IgD-negative memory B cell (primary cell): ENCODE data around the gene FLAD1. TPM values are rescaled to one million over a fixed set of nuclear protein-coding genes. Genes with fewer than 3 reads are reported as not detected.

Source experiments
- H3K27ac Mint-ChIP-seq, 3 donors: one replicate each; pipeline ENCODE4 v1.8.0; 2020 to 2022; ENCODE audit warnings: mild to moderate bottlenecking in 3 of 3, mixed read lengths in 3 of 3, moderate library complexity in 1 of 3
- H3K27me3 Mint-ChIP-seq: one replicate; pipeline ENCODE4 v1.8.0; 2021; ENCODE audit warnings: mixed read lengths
- H3K36me3 Mint-ChIP-seq: one replicate; pipeline ENCODE4 v1.8.0; 2020; ENCODE audit warnings: mild to moderate bottlenecking, mixed read lengths
- H3K4me1 Mint-ChIP-seq, 3 donors: one replicate each; pipeline ENCODE4 v1.8.0; 2020 to 2022; ENCODE audit warnings: mixed read lengths in 3 of 3, mild to moderate bottlenecking in 1 of 3
- H3K4me3 Mint-ChIP-seq, 4 donors: one replicate each; pipeline ENCODE4 v1.8.0; 2020 to 2022; ENCODE audit warnings: mild to moderate bottlenecking in 4 of 4, mixed read lengths in 4 of 4, moderate library complexity in 3 of 4
- H3K9me3 Mint-ChIP-seq, 3 donors: one replicate each; pipeline ENCODE4 v1.8.0; 2020 to 2021; ENCODE audit warnings: mixed read lengths in 3 of 3, mild to moderate bottlenecking in 1 of 3
- polyA plus RNA-seq: library from polyadenylated mRNA; unstranded; fragments of 300-500 nt; fragmentation: Illumina TruSeq; gene quantifications from one replicate; pipeline ENCODE4 v1.2.3, GENCODE V29; 2021

The FLAD1 gene
- polyA plus RNA-seq, 1 donor from 2014 or later: 57.6 TPM

GRCh38 chr1:154998201-154998780, 15.1 kb downstream of the FLAD1 start:
- Mint-ChIP-seq H3K27me3 (no peaks in the 10 kb centered on the region), H3K4me3 (peak overlapping the region in 3 of 4 donors; percentile 78 to 97 (median 95)), H3K27ac (peak overlapping the region in 2 of 3 donors; percentile 91 to 92), H3K36me3 (no peaks in the 10 kb centered on the region), H3K4me1 (peaks cover 7 to 25% (median 17%) of the 10 kb centered on the region in 3 donors), H3K9me3 (no peaks in the 10 kb centered on the region)

GRCh38 chr1:154998818-154999570, 15.8 kb downstream of the FLAD1 start:
- peaks cover 7 to 25% (median 17%) of the 10 kb centered on the region in 3 donors for H3K4me1 Mint-ChIP-seq
- peak overlapping the region; percentile 83 to 97 (median 94) for H3K4me3 Mint-ChIP-seq
- peak overlapping the region in 2 of 3 donors; percentile 91 to 92 for H3K27ac Mint-ChIP-seq
- H3K9me3 Mint-ChIP-seq: no peaks in the 10 kb centered on the region
- H3K36me3 Mint-ChIP-seq: no peaks in the 10 kb centered on the region
- no peaks in the 10 kb centered on the region for H3K27me3 Mint-ChIP-seq

- no peaks in the 10 kb centered on the region for H3K27me3 Mint-ChIP-seq
- H3K4me1 Mint-ChIP-seq: peaks cover 12 to 25% (median 21%) of the 10 kb centered on the region in 3 donors
- peak overlapping the region in 2 of 3 donors; percentile 92 to 95 for H3K27ac Mint-ChIP-seq
- peaks cover 2% of the 10 kb centered on the region for H3K36me3 Mint-ChIP-seq
- peak overlapping the region; percentile 88 to 97 (median 96) for H3K4me3 Mint-ChIP-seq
- no peaks in the 10 kb centered on the region for H3K9me3 Mint-ChIP-seq
Observed at GRCh38 chr1:154999571-155000410, 16.6 kb downstream of the FLAD1 start.

- H3K9me3 Mint-ChIP-seq: no peaks in the 10 kb centered on the region
- peak overlapping the region; percentile 50 to 92 (median 91) for H3K27ac Mint-ChIP-seq
- no peaks in the 10 kb centered on the region for H3K27me3 Mint-ChIP-seq
- peaks cover 2% of the 10 kb centered on the region for H3K36me3 Mint-ChIP-seq
- H3K4me3 Mint-ChIP-seq: peak overlapping the region; percentile 88 to 97 (median 96)
- H3K4me1 Mint-ChIP-seq: peaks cover 16 to 28% (median 22%) of the 10 kb centered on the region in 3 donors
Observed at GRCh38 chr1:155000411-155000725, 17.2 kb downstream of the FLAD1 start.

- Mint-ChIP-seq H3K9me3 (no peaks in the 10 kb centered on the region), H3K27me3 (no peaks in the 10 kb centered on the region), H3K27ac (peak overlapping the region; percentile 50 to 92 (median 91)), H3K4me1 (peaks cover 21 to 26% (median 25%) of the 10 kb centered on the region in 3 donors), H3K36me3 (peaks cover 2% of the 10 kb centered on the region), H3K4me3 (peak overlapping the region; percentile 88 to 97 (median 96))
Observed at GRCh38 chr1:155000726-155001424, 17.7 kb downstream of the FLAD1 start.

- Mint-ChIP-seq H3K27me3 (no peaks in the 10 kb centered on the region), H3K9me3 (no peaks in the 10 kb centered on the region), H3K36me3 (peaks cover 2% of the 10 kb centered on the region), H3K4me1 (peaks cover 24 to 26% (median 25%) of the 10 kb centered on the region in 3 donors), H3K27ac (peak overlapping the region in 2 of 3 donors; percentile 91 to 92), H3K4me3 (peak overlapping the region; percentile 88 to 97 (median 96))
Observed at GRCh38 chr1:155001425-155001674, 18.2 kb downstream of the FLAD1 start.

GRCh38 chr1:155001675-155002463, 18.7 kb downstream of the FLAD1 start:
- Mint-ChIP-seq H3K27ac (peak overlapping the region in 2 of 3 donors; percentile 91 to 92), H3K4me3 (peak overlapping the region; percentile 88 to 97 (median 96)), H3K36me3 (peaks cover 2% of the 10 kb centered on the region), H3K27me3 (no peaks in the 10 kb centered on the region), H3K9me3 (no peaks in the 10 kb centered on the region), H3K4me1 (peaks cover 28 to 31% (median 30%) of the 10 kb centered on the region in 3 donors)

GRCh38 chr1:155002464-155003226, 19.5 kb downstream of the FLAD1 start, which contains the start of gene ZBTB7B:
TSS of gene ZBTB7B (plus strand) at chr1:155002802. CDS start at chr1:155014661, 11,859 bp downstream.
- Mint-ChIP-seq H3K27ac (peak within 1 kb of the TSS; percentile 92 to 94 (median 93)), H3K36me3 (peaks cover 2% of the 10 kb centered on the region), H3K4me3 (peak within 1 kb of the TSS; percentile 95 to 99 (median 96)), H3K4me1 (peaks cover 28 to 32% (median 31%) of the 10 kb centered on the region in 3 donors), H3K27me3 (no peaks in the 10 kb centered on the region), H3K9me3 (no peaks in the 10 kb centered on the region)

- Mint-ChIP-seq H3K4me3 (peak overlapping the region; percentile 91 to 99 (median 96)), H3K27me3 (no peaks in the 10 kb centered on the region), H3K27ac (peak overlapping the region; percentile 82 to 94 (median 93)), H3K4me1 (peaks cover 28 to 32% (median 31%) of the 10 kb centered on the region in 3 donors), H3K9me3 (no peaks in the 10 kb centered on the region), H3K36me3 (peaks cover 2% of the 10 kb centered on the region)
Observed at GRCh38 chr1:155003227-155003765, 20.2 kb downstream of the FLAD1 start.

GRCh38 chr1:155003766-155004351, 20.7 kb downstream of the FLAD1 start:
- H3K4me3 Mint-ChIP-seq: peak overlapping the region; percentile 91 to 99 (median 96)
- no peaks in the 10 kb centered on the region for H3K9me3 Mint-ChIP-seq
- peaks cover 2% of the 10 kb centered on the region for H3K36me3 Mint-ChIP-seq
- peaks cover 27 to 32% (median 29%) of the 10 kb centered on the region in 3 donors for H3K4me1 Mint-ChIP-seq
- H3K27ac Mint-ChIP-seq: peak overlapping the region; percentile 82 to 94 (median 93)
- H3K27me3 Mint-ChIP-seq: no peaks in the 10 kb centered on the region

- Mint-ChIP-seq H3K4me1 (peaks cover 25 to 31% (median 26%) of the 10 kb centered on the region in 3 donors), H3K27ac (peak overlapping the region; percentile 80 to 94 (median 90)), H3K4me3 (peak overlapping the region; percentile 91 to 99 (median 96)), H3K9me3 (no peaks in the 10 kb centered on the region), H3K36me3 (peaks cover 3% of the 10 kb centered on the region), H3K27me3 (no peaks in the 10 kb centered on the region)
Observed at GRCh38 chr1:155004352-155005075, 21.4 kb downstream of the FLAD1 start.
